HepG2 (cell line): ENCODE data around the gene NPPA. TPM values are rescaled to one million over a fixed set of nuclear protein-coding genes. Genes with fewer than 3 reads are reported as not detected.

Experiments used
- ARID2 ChIP-seq: sonication (generic); formaldehyde crosslinking; IDR thresholded peaks from 2 replicates; pipeline ENCODE4 v1.8.1; 2022; ENCODE audit warnings: mild to moderate bottlenecking, missing genetic modification reagents, borderline replicate concordance
- ATF7-NPFF ChIP-seq: sonication (generic); formaldehyde crosslinking; IDR thresholded peaks from 2 replicates; pipeline ENCODE4 v1.8.1; 2023; ENCODE audit warnings: mild to moderate bottlenecking, low read depth, missing genetic modification reagents, moderate library complexity
- CREB1 ChIP-seq, 2 experiments: fragments of 450-650 bp in 1 of 2; IDR thresholded peaks; 2 replicates each; pipeline ENCODE4 v1.6.1; 2016 to 2017; ENCODE audit warnings: control low read depth in 1 of 2, mild to moderate bottlenecking in 1 of 2, missing compliant biosample characterization in 1 of 2, missing genetic modification characterization in 1 of 2
- MAZ ChIP-seq, 2 experiments: sonication (generic) in 1 of 2; formaldehyde crosslinking in 1 of 2; IDR thresholded peaks; 2 replicates each; pipeline versions ENCODE4 v1.5.0 to v1.6.1; 2012 to 2020; ENCODE audit warnings: low read depth in 2 of 2, mild to moderate bottlenecking in 2 of 2, borderline replicate concordance in 1 of 2, improper control_type of control experiment in 1 of 2, low read length in 1 of 2, missing genetic modification reagents in 1 of 2, moderate library complexity in 1 of 2
- NFIC ChIP-seq: IDR thresholded peaks from 2 replicates; pipeline ENCODE4 v1.6.1; 2012; ENCODE audit warnings: mild to moderate bottlenecking, low read length, inconsistent platforms
- SMYD3 ChIP-seq: sonication (generic); formaldehyde crosslinking; IDR thresholded peaks from 2 replicates; pipeline ENCODE4 v1.8.1; 2023; ENCODE audit warnings: mild to moderate bottlenecking, missing genetic modification reagents
- TBP ChIP-seq: sonication (generic); formaldehyde crosslinking; IDR thresholded peaks from 2 replicates; pipeline ENCODE4 v1.5.0; 2020; ENCODE audit warnings: missing genetic modification reagents
- ZBTB38 ChIP-seq: sonication (generic); formaldehyde crosslinking; IDR thresholded peaks from 2 replicates; pipeline ENCODE4 v1.5.1; 2020; ENCODE audit warnings: mild to moderate bottlenecking, missing genetic modification reagents
- ZNF230 ChIP-seq: sonication (generic); formaldehyde crosslinking; IDR thresholded peaks from 2 replicates; pipeline ENCODE4 v1.4.0; 2020; ENCODE audit warnings: mild to moderate bottlenecking, missing genetic modification reagents
- ZNF274 ChIP-seq: sonication (generic); formaldehyde crosslinking; IDR thresholded peaks from 2 replicates; pipeline ENCODE4 v1.5.1; 2020; ENCODE audit warnings: mild to moderate bottlenecking, missing genetic modification reagents
- ZNF768 ChIP-seq: sonication (generic); formaldehyde crosslinking; IDR thresholded peaks from 2 replicates; pipeline ENCODE4 v1.4.0; 2020; ENCODE audit warnings: missing genetic modification reagents
- ZSCAN22 ChIP-seq: sonication (generic); formaldehyde crosslinking; IDR thresholded peaks from 2 replicates; pipeline ENCODE4 v1.4.0; 2020; ENCODE audit warnings: mild to moderate bottlenecking, missing genetic modification reagents
- polyA plus RNA-seq, 8 experiments: library from polyadenylated mRNA; depleted of rRNA in 3 of 8; stranded (reverse) in 7 of 8; unstranded in 1 of 8; fragments of >200 nt; fragmentation: Illumina TruSeq in 4 of 8; extraction: Trizol in 4 of 8; gene quantifications; 2 replicates each; pipeline versions ENCODE4 v1.2.1 to v1.2.3, GENCODE V29; 2011 to 2016; ENCODE audit warnings: low read depth in 4 of 8, missing spikeins in 1 of 8, mixed read lengths in 1 of 8; ENCODE audit not compliant: insufficient read depth in 1 of 8
- total RNA-seq, 5 experiments: library from RNA; depleted of rRNA; stranded (reverse); fragments of >200 nt; fragmentation: Illumina TruSeq; extraction: Trizol; gene quantifications; 2 replicates each; pipeline ENCODE4 v1.2.3, GENCODE V29; 2016; ENCODE audit warnings: low read depth in 1 of 5
- TF ChIP-seq, protein P1 (sequence below): sonication (generic); formaldehyde crosslinking; IDR thresholded peaks from 2 replicates; pipeline ENCODE4 v1.4.0; 2020; ENCODE audit warnings: mild to moderate bottlenecking, missing genetic modification reagents
- TF ChIP-seq, protein P2 (sequence below): IDR thresholded peaks from 2 replicates; pipeline ENCODE4 v1.6.1; 2016
- TF ChIP-seq, protein P3 (sequence below): sonication (generic); formaldehyde crosslinking; IDR thresholded peaks from 2 replicates; pipeline ENCODE4 v1.5.1; 2020; ENCODE audit warnings: mild to moderate bottlenecking, missing genetic modification reagents, moderate library complexity
- TF ChIP-seq, protein P4 (sequence below): sonication (generic); formaldehyde crosslinking; IDR thresholded peaks from 2 replicates; pipeline ENCODE4 v1.8.1; 2022; ENCODE audit warnings: mild to moderate bottlenecking, missing genetic modification reagents

The NPPA gene
- total and polyA plus RNA-seq, 2 of the 13 experiments (the other 11 are each of a cell fraction or from before 2014, with no cell fraction given) = not detected

DNA sequence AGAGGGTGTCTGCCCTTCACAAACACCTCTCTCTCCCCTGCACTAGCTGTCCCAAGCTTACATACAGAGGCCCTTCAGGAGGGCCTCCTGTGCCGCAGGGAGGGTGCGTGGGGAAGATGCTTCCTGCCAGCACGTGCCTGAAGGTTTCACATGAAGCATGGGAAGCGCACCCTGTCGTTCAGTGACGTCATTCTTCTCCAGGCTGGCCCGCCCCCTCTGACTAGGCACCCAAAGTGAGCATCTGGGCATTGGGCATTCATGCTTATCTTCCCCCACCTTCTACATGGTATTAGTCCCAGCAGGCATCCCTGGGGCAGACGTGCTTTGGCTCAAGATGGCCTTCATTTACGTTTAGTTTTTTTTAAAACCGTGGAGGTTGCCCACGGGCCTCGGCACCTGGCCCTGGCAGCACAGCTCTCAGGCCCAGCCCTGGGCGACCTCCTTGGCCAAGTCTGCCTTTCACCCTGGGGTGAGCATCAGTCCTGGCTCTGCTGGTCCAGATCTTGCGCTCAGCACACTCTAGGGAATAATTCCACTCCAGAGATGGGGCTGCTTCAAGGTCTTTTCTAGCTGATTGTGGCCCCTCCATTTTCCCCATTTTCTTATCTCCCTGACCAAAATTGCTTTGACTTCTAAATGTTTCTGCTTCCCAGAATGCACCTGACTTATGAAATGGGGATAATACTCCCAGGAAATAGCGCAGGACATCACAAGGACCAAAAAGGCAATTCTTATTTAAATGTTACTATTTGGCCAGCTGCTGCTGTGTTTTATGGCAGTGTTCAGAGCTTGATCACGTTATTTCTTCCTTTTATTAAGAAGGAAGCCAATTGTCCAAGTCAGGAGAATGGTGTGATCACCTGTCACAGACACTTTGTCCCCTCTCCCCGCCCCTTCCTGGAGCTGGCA lies 6.1 kb downstream of the NPPA start (continued):
- TF ChIP-seq, protein P1, sequence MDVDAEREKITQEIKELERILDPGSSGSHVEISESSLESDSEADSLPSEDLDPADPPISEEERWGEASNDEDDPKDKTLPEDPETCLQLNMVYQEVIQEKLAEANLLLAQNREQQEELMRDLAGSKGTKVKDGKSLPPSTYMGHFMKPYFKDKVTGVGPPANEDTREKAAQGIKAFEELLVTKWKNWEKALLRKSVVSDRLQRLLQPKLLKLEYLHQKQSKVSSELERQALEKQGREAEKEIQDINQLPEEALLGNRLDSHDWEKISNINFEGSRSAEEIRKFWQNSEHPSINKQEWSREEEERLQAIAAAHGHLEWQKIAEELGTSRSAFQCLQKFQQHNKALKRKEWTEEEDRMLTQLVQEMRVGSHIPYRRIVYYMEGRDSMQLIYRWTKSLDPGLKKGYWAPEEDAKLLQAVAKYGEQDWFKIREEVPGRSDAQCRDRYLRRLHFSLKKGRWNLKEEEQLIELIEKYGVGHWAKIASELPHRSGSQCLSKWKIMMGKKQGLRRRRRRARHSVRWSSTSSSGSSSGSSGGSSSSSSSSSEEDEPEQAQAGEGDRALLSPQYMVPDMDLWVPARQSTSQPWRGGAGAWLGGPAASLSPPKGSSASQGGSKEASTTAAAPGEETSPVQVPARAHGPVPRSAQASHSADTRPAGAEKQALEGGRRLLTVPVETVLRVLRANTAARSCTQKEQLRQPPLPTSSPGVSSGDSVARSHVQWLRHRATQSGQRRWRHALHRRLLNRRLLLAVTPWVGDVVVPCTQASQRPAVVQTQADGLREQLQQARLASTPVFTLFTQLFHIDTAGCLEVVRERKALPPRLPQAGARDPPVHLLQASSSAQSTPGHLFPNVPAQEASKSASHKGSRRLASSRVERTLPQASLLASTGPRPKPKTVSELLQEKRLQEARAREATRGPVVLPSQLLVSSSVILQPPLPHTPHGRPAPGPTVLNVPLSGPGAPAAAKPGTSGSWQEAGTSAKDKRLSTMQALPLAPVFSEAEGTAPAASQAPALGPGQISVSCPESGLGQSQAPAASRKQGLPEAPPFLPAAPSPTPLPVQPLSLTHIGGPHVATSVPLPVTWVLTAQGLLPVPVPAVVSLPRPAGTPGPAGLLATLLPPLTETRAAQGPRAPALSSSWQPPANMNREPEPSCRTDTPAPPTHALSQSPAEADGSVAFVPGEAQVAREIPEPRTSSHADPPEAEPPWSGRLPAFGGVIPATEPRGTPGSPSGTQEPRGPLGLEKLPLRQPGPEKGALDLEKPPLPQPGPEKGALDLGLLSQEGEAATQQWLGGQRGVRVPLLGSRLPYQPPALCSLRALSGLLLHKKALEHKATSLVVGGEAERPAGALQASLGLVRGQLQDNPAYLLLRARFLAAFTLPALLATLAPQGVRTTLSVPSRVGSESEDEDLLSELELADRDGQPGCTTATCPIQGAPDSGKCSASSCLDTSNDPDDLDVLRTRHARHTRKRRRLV (CRISPR knock-in tag) = 0 out of 2 replicates have a peak, but pooled peaks have one; percentile 5
- TF ChIP-seq NFIC (peak; percentile 0; the same call in 1 of the 2 replicates), ZSCAN22 (CRISPR knock-in tag) (peak; percentile 5; the same call in 1 of the 2 replicates), MAZ (IDR thresholded peaks at IDR 0.05; ENCODE audit: borderline replicate concordance, low read depth, low read length) (no peak), MAZ (CRISPR knock-in tag; IDR thresholded peaks at IDR 0.05; ENCODE audit: low read depth) (0 out of 2 replicates have a peak, but pooled peaks have one; percentile 20), ZNF274 (CRISPR knock-in tag) (no peak), CREB1 (IDR thresholded peaks at IDR 0.05) (peak; percentile 75), CREB1 (CRISPR knock-in tag; IDR thresholded peaks at IDR 0.05) (no peak), ZNF768 (CRISPR knock-in tag) (0 out of 2 replicates have a peak, but pooled peaks have one; percentile 15), SMYD3 (CRISPR knock-in tag) (no peak), ZNF230 (no peak), TBP (CRISPR knock-in tag) (no peak), ZBTB38 (CRISPR knock-in tag) (0 out of 2 replicates have a peak, but pooled peaks have one; percentile 49), ARID2 (CRISPR knock-in tag) (0 out of 2 replicates have a peak, but pooled peaks have one; percentile 45), ATF7-NPFF (CRISPR knock-in tag) (no peak)
- TF ChIP-seq, protein P2, sequence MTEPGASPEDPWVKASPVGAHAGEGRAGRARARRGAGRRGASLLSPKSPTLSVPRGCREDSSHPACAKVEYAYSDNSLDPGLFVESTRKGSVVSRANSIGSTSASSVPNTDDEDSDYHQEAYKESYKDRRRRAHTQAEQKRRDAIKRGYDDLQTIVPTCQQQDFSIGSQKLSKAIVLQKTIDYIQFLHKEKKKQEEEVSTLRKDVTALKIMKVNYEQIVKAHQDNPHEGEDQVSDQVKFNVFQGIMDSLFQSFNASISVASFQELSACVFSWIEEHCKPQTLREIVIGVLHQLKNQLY (CRISPR knock-in tag) = no peak
- TF ChIP-seq, protein P3, sequence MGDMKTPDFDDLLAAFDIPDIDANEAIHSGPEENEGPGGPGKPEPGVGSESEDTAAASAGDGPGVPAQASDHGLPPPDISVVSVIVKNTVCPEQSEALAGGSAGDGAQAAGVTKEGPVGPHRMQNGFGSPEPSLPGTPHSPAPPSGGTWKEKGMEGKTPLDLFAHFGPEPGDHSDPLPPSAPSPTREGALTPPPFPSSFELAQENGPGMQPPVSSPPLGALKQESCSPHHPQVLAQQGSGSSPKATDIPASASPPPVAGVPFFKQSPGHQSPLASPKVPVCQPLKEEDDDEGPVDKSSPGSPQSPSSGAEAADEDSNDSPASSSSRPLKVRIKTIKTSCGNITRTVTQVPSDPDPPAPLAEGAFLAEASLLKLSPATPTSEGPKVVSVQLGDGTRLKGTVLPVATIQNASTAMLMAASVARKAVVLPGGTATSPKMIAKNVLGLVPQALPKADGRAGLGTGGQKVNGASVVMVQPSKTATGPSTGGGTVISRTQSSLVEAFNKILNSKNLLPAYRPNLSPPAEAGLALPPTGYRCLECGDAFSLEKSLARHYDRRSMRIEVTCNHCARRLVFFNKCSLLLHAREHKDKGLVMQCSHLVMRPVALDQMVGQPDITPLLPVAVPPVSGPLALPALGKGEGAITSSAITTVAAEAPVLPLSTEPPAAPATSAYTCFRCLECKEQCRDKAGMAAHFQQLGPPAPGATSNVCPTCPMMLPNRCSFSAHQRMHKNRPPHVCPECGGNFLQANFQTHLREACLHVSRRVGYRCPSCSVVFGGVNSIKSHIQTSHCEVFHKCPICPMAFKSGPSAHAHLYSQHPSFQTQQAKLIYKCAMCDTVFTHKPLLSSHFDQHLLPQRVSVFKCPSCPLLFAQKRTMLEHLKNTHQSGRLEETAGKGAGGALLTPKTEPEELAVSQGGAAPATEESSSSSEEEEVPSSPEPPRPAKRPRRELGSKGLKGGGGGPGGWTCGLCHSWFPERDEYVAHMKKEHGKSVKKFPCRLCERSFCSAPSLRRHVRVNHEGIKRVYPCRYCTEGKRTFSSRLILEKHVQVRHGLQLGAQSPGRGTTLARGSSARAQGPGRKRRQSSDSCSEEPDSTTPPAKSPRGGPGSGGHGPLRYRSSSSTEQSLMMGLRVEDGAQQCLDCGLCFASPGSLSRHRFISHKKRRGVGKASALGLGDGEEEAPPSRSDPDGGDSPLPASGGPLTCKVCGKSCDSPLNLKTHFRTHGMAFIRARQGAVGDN (CRISPR knock-in tag) = peak; percentile 28; the same call in 1 of the 2 replicates
- TF ChIP-seq, protein P4, sequence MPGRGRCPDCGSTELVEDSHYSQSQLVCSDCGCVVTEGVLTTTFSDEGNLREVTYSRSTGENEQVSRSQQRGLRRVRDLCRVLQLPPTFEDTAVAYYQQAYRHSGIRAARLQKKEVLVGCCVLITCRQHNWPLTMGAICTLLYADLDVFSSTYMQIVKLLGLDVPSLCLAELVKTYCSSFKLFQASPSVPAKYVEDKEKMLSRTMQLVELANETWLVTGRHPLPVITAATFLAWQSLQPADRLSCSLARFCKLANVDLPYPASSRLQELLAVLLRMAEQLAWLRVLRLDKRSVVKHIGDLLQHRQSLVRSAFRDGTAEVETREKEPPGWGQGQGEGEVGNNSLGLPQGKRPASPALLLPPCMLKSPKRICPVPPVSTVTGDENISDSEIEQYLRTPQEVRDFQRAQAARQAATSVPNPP = 0 out of 2 replicates have a peak, but pooled peaks have one; percentile 24
